ENCODE data around the gene MAP3K10. TPM values are rescaled to one million over a fixed set of nuclear protein-coding genes. Genes with fewer than 3 reads are reported as not detected.
A peak's percentile ranks its signal among the peaks of the same experiment; 100 is the strongest.

The MAP3K10 gene
- total and polyA plus RNA-seq, 12 donors, result 2.4 to 78.3 (median 18.2) TPM

- Histone ChIP-seq H3K27ac (no peak overlapping the region), H3K27me3 (no peaks in the 10 kb centered on the region), H3K4me3 (no peak overlapping the region), H3K36me3 (replicated peaks in 1 of 2) (peaks cover 0 to 74% of the 10 kb centered on the region in 2 donors), H3K4me1 (replicated peaks in 1 of 2) (peaks cover 16 to 19% of the 10 kb centered on the region in 2 donors), H3K9me3 (replicated peaks in 1 of 3) (no peaks in the 10 kb centered on the region)
- TF ChIP-seq POLR2A (IDR thresholded peaks at IDR 0.05) (no peak), CTCF (IDR thresholded peaks at IDR 0.05) (no peak)
- no peak for DNase-seq
- intact Hi-C loops (cut with DNase I), result no loop called here
- 87 to 95% (median 90%) methylated on average over 7 to 9 of the region's 9 CpGs for WGBS, 4 donors
These were observed 47.5 kb downstream of the MAP3K10 start for GRCh38 chr19:40238775-40239174.

GRCh38 chr19:40239415-40240226, 48.4 kb downstream of the MAP3K10 start:
- Histone ChIP-seq H3K4me3 (no peak overlapping the region), H3K27me3 (no peaks in the 10 kb centered on the region), H3K9me3 (replicated peaks in 1 of 3) (no peaks in the 10 kb centered on the region), H3K36me3 (replicated peaks in 1 of 2) (peaks cover 0 to 70% of the 10 kb centered on the region in 2 donors), H3K4me1 (replicated peaks in 1 of 2) (peaks cover 16 to 19% of the 10 kb centered on the region in 2 donors), H3K27ac (no peak overlapping the region)
- DNase-seq, result no peak
- intact Hi-C loops (cut with DNase I), result no loop called here
- TF ChIP-seq POLR2A (IDR thresholded peaks at IDR 0.05) (no peak), CTCF (IDR thresholded peaks at IDR 0.05) (no peak)
- WGBS, 4 donors, result 94 to 97% (median 95%) methylated on average over 7 to 12 of the region's 12 CpGs

- no peaks in the 10 kb centered on the region for H3K27me3 ChIP-seq
- H3K9me3 ChIP-seq (replicated peaks in 1 of 3), result no peaks in the 10 kb centered on the region
- intact Hi-C loops (cut with DNase I), result no loop called here
- H3K36me3 ChIP-seq (replicated peaks in 1 of 2), result peaks cover 0 to 63% of the 10 kb centered on the region in 2 donors
- WGBS, 4 donors, result 90 to 100% (median 94%) methylated on average over 4 to 6 of the region's 6 CpGs
- no peak overlapping the region for H3K4me3 ChIP-seq
- H3K4me1 ChIP-seq (replicated peaks in 1 of 2), result peaks cover 16 to 23% of the 10 kb centered on the region in 2 donors
- no peak for DNase-seq
- TF ChIP-seq POLR2A (IDR thresholded peaks at IDR 0.05) (no peak), CTCF (IDR thresholded peaks at IDR 0.05) (no peak)
- no peak overlapping the region for H3K27ac ChIP-seq
These were observed 49.1 kb downstream of the MAP3K10 start for GRCh38 chr19:40240332-40240731.

GRCh38 chr19:40241125-40241808, 50.0 kb downstream of the MAP3K10 start:
- no peak for TF ChIP-seq CTCF (IDR thresholded peaks at IDR 0.05)
- TF ChIP-seq POLR2A (IDR thresholded peaks at IDR 0.05), result no peak
- peaks cover 0 to 54% of the 10 kb centered on the region in 2 donors for H3K36me3 ChIP-seq (replicated peaks in 1 of 2)
- peak overlapping the region; percentile 27 to 98 (median 54) for H3K27ac ChIP-seq
- no peaks in the 10 kb centered on the region for H3K9me3 ChIP-seq (replicated peaks in 1 of 3)
- intact Hi-C loops (cut with DNase I), result no loop called here
- WGBS, 4 donors, result 83 to 87% (median 84%) methylated on average over 12 of the region's 12 CpGs
- H3K4me3 ChIP-seq, result no peak overlapping the region
- H3K4me1 ChIP-seq (replicated peaks in 1 of 2), result peaks cover 16 to 24% of the 10 kb centered on the region in 2 donors
- H3K27me3 ChIP-seq, result no peaks in the 10 kb centered on the region
- no peak for DNase-seq

Measured in adrenal gland (tissue), 12 donors.